ENCODE data around the gene MYRFL.

MYRFL gene

GRCh38 chr12:69934011-69934410 is 109.0 kb downstream of the MYRFL start:
- Histone ChIP-seq H3K27me3 (ENCODE audit: insufficient read depth, low read length, poor library complexity) (no peaks in the 10 kb centered on the region), H3K79me2 (ENCODE audit: insufficient read depth, low read length) (no peaks in the 10 kb centered on the region), H3K9me3 (ENCODE audit: insufficient read depth, low read length, severe bottlenecking) (no peaks in the 10 kb centered on the region), H3K4me2 (ENCODE audit: insufficient read depth, low read length) (no peak overlapping the region), H2AFZ (ENCODE audit: low read depth, low read length) (no peak overlapping the region), H3K4me3 (ENCODE audit: low read depth in 1 of 2, low read length in 2 of 2) (no peak overlapping the region), H4K20me1 (ENCODE audit: insufficient read depth, low read length) (no peaks in the 10 kb centered on the region), H3K36me3 (ENCODE audit: insufficient read depth, low read length) (no peaks in the 10 kb centered on the region), H3K27ac (ENCODE audit: low read length) (no peak overlapping the region), H3K9ac (ENCODE audit: low read depth, low read length) (no peak overlapping the region), H3K4me1 (ENCODE audit: insufficient read depth, low read length) (no peaks in the 10 kb centered on the region)
- DNase-seq (no peak), ATAC-seq (ENCODE audit: insufficient read depth, low read depth) (no peak)
- TF ChIP-seq CTCF (IDR thresholded peaks at IDR 0.05; ENCODE audit: borderline replicate concordance, extremely low read depth, low read length, poor library complexity, severe bottlenecking) (no peak), EZH2 (IDR thresholded peaks at IDR 0.05; ENCODE audit: borderline replicate concordance, low read depth, low read length, severe bottlenecking) (no peak)

- no peak overlapping the region for H2AFZ ChIP-seq (ENCODE audit: low read depth, low read length)
- H4K20me1 ChIP-seq (ENCODE audit: insufficient read depth, low read length) = no peaks in the 10 kb centered on the region
- no peaks in the 10 kb centered on the region for H3K36me3 ChIP-seq (ENCODE audit: insufficient read depth, low read length)
- H3K27me3 ChIP-seq (ENCODE audit: insufficient read depth, low read length, poor library complexity) = no peaks in the 10 kb centered on the region
- no peak overlapping the region for H3K4me3 ChIP-seq (ENCODE audit: low read depth in 1 of 2, low read length in 2 of 2)
- ATAC-seq (ENCODE audit: insufficient read depth, low read depth) (no peak), DNase-seq (no peak)
- H3K9me3 ChIP-seq (ENCODE audit: insufficient read depth, low read length, severe bottlenecking) = no peaks in the 10 kb centered on the region
- H3K4me1 ChIP-seq (ENCODE audit: insufficient read depth, low read length) = no peaks in the 10 kb centered on the region
- H3K27ac ChIP-seq (ENCODE audit: low read length) = no peak overlapping the region
- H3K9ac ChIP-seq (ENCODE audit: low read depth, low read length) = no peak overlapping the region
- H3K4me2 ChIP-seq (ENCODE audit: insufficient read depth, low read length) = no peak overlapping the region
- no peak for TF ChIP-seq CTCF (IDR thresholded peaks at IDR 0.05; ENCODE audit: borderline replicate concordance, extremely low read depth, low read length, poor library complexity, severe bottlenecking)
- no peak for TF ChIP-seq EZH2 (IDR thresholded peaks at IDR 0.05; ENCODE audit: borderline replicate concordance, low read depth, low read length, severe bottlenecking)
- H3K79me2 ChIP-seq (ENCODE audit: insufficient read depth, low read length) = no peaks in the 10 kb centered on the region
Observed at GRCh38 chr12:69935651-69936100, 110.6 kb downstream of the MYRFL start.

- Histone ChIP-seq H3K27ac (ENCODE audit: low read length) (no peak overlapping the region), H3K27me3 (ENCODE audit: insufficient read depth, low read length, poor library complexity) (no peaks in the 10 kb centered on the region), H3K36me3 (ENCODE audit: insufficient read depth, low read length) (no peaks in the 10 kb centered on the region), H3K79me2 (ENCODE audit: insufficient read depth, low read length) (no peaks in the 10 kb centered on the region), H3K9me3 (ENCODE audit: insufficient read depth, low read length, severe bottlenecking) (no peaks in the 10 kb centered on the region), H3K4me3 (ENCODE audit: low read depth in 1 of 2, low read length in 2 of 2) (no peak overlapping the region), H4K20me1 (ENCODE audit: insufficient read depth, low read length) (no peaks in the 10 kb centered on the region), H3K4me2 (ENCODE audit: insufficient read depth, low read length) (no peak overlapping the region), H2AFZ (ENCODE audit: low read depth, low read length) (no peak overlapping the region), H3K4me1 (ENCODE audit: insufficient read depth, low read length) (no peaks in the 10 kb centered on the region), H3K9ac (ENCODE audit: low read depth, low read length) (no peak overlapping the region)
- no peak for ATAC-seq (ENCODE audit: insufficient read depth, low read depth)
- TF ChIP-seq EZH2 (IDR thresholded peaks at IDR 0.05; ENCODE audit: borderline replicate concordance, low read depth, low read length, severe bottlenecking) (no peak), CTCF (IDR thresholded peaks at IDR 0.05; ENCODE audit: borderline replicate concordance, extremely low read depth, low read length, poor library complexity, severe bottlenecking) (no peak)
- DNase-seq = no peak
Observed at GRCh38 chr12:69936214-69936731, 111.2 kb downstream of the MYRFL start.

GRCh38 chr12:69936766-69937165 is 111.7 kb downstream of the MYRFL start:
- H3K4me2 ChIP-seq (ENCODE audit: insufficient read depth, low read length) = no peak overlapping the region
- no peak for DNase-seq
- H3K36me3 ChIP-seq (ENCODE audit: insufficient read depth, low read length) = no peaks in the 10 kb centered on the region
- no peak overlapping the region for H3K9ac ChIP-seq (ENCODE audit: low read depth, low read length)
- no peak overlapping the region for H3K4me3 ChIP-seq (ENCODE audit: low read depth in 1 of 2, low read length in 2 of 2)
- H3K27me3 ChIP-seq (ENCODE audit: insufficient read depth, low read length, poor library complexity) = no peaks in the 10 kb centered on the region
- H4K20me1 ChIP-seq (ENCODE audit: insufficient read depth, low read length) = no peaks in the 10 kb centered on the region
- H3K4me1 ChIP-seq (ENCODE audit: insufficient read depth, low read length) = no peaks in the 10 kb centered on the region
- H2AFZ ChIP-seq (ENCODE audit: low read depth, low read length) = no peak overlapping the region
- ATAC-seq (ENCODE audit: insufficient read depth, low read depth) = no peak
- no peak overlapping the region for H3K27ac ChIP-seq (ENCODE audit: low read length)
- no peaks in the 10 kb centered on the region for H3K9me3 ChIP-seq (ENCODE audit: insufficient read depth, low read length, severe bottlenecking)
- no peaks in the 10 kb centered on the region for H3K79me2 ChIP-seq (ENCODE audit: insufficient read depth, low read length)
- TF ChIP-seq CTCF (IDR thresholded peaks at IDR 0.05; ENCODE audit: borderline replicate concordance, extremely low read depth, low read length, poor library complexity, severe bottlenecking) (no peak), EZH2 (IDR thresholded peaks at IDR 0.05; ENCODE audit: borderline replicate concordance, low read depth, low read length, severe bottlenecking) (no peak)

Measured in DND-41 (cell line).